ENCODE measurements around the gene LRRC72.
"Not testable (repeated sequence)": the region's sequence is repeated elsewhere in the genome, so short reads cannot be mapped to it uniquely, and the experiment has no call there.

The LRRC72 gene

DNA sequence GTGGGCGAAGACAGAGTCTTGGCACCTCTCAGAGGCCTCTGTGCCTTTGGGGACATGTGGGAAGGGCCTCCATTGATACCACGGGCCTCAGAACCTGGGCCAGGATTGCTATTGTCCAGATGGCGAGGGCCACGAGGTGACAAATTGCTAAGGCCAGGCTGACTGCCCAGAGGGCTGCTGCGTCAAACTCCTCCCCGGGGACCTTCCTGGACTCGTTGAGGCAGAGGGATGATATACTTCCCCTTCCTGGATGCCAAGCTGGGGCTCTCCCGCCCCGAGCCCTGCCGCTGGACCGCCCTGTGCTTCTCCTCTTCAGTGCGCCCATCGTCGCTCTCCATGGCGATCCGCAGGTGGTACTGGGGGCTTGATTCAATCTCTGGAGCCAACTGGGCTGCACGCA is 58.9 kb downstream of the LRRC72 start:
- DNase-seq, result no peak

GRCh38 chr7:16586081-16586874 is 59.7 kb downstream of the LRRC72 start:
- no peak for DNase-seq

DNA sequence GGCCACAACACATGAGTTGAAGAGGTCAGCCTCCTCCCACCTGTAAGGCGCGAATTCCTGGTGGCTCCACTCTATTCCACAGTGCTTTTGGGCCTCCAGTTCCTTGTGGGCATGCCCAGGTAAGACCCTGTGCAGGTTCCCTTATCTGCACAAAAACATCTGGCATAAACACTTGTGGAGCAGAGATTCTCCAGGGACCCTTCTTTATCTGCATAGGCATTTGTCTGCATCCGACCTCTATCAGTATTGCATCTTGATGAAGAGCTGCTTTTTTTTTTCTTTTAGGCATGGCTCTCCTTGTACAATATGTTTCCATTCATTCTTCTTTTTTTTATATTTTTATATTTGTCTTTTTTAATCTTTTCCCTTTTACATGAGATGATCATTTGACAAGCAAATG is 60.5 kb downstream of the LRRC72 start:
- DNase-seq, result no peak

DNA sequence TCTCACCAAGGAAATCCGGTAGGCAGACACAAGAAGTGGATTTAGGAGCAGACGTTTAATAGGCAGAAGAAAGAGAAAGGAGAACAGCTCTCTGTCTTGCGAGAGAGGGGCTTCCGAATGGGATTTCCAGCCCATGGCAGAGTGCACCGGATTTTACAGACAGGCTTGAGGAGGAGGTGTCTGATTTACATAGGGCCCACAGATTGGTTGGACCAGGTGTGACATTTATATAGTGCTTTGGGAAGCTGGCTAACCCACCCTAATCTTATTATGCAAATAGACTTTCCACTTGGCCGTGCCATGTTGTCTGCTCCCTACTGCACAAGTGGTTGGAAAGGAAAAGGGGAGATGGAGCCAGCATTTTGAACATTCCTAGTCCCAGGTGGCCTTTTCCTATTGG is 61.2 kb downstream of the LRRC72 start:
- DNase-seq, result peak; percentile 12

DNA sequence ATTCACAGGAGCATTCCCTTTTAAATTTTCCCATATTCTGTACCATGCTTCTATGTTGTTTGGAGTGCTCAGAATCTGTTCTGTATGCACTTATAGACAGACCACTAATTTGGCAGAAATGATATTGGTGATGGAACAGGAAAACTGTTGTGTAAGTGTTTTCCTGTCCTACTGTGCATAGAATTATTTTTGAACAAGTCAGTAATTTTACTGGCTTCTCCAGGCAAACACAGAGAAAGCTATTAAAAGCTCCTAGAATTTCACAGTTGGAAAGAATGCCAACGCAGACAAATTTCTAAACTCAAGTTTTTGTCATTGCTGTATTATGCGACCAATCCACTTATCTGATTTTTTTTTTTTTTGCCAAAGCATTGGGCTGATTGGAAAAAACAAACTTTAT is 63.3 kb downstream of the LRRC72 start:
- no peak for DNase-seq

GRCh38 chr7:16590424-16590823 is 63.8 kb downstream of the LRRC72 start:
- no peak for DNase-seq

DNA sequence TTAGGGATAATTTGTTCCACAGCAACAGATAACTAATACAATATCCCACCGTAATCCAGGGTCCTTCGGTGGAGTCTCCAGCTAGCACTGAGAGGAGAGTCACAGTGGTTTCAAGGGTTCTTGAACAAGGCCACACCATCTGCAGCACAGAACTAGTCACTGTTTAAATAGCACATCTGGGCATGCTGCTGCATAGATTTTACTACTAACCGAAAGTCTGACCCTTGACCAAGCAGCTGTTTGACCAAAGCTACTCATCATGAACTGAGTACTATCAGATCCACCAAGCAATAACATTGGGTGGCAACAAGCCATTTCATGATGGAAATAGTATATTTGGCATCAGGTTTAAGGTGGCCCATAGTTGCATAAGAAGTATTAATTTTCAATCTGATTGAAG is 65.8 kb downstream of the LRRC72 start:
- no peak for DNase-seq

DNA sequence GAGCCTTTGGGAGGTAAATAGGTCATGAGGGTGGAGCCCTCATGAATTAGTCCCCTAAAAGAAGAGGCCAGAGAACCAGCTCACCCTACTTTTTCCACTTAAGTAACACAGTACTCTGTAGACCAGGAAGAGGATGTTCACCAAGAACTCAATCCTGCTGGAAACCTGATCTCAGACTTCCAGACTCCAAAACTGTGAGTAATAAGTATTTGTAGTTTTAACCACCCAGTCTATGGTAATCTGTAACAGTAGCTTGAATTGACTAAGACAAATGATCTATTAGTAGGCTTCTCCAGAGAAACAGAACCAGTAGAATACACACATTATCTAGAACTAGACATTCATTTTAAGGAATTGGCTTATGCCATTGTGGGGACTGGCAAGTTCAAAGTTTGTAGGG is 67.4 kb downstream of the LRRC72 start:
- no peak for DNase-seq

DNA sequence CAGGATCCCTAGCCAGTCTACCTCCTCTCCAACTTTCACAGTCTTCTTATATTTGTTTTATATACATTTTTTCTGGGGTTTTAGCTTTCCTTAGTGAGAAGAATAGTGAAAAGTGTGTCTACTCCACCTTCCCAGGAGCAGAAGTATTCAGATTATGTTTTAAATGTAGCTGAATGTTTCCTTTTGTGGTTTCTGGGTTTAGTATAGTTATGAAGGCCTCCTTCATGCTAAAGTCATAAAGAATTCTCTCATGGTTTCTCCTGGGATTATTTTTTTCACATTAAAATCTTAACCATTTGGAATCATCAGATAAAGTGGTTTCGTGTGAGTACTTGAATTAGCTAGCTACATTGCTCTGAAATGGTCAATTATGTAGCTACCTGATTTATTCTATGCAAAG is 68.1 kb downstream of the LRRC72 start:
- no peak for DNase-seq

DNA sequence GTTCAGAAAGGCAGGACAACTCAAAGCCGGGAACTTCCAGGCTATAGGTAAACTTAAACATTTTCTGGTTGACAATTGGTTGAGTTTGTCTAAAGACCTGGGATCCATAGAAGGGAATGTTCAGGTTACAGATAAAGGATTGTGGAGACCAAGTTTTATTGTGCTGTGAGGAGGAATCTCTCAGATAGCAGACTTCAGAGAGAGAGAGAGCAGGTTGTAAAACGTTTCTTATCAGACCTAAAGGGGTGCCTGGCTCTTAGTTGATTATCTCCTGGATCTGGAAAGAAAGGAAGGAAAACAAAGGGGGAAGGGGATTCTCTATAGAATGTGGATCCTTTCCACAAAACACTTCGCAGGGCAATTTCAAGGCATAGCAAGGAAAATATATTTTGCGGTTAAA is 69.0 kb downstream of the LRRC72 start:
- DNase-seq, result not testable (repeated sequence)

GRCh38 chr7:16598015-16598414 is 71.4 kb downstream of the LRRC72 start:
- no peak for DNase-seq

DNA sequence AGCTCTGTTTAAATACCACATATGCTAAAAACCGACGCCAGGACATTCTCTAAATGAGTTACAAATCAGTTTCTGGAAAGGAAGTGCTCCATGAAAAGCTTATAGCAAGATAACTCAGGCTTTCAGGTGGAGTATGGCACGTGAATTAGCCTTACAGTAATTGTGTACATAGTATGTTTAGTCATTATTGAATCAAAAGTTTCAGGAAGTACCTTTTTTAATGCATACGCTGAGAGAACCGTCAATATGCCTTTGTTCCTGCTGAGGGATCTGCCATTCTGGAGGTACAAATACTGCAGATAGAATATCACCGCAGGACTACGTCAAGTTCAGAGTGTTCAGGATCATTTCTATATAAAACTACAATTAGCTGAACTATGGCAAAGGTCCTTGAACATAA is 73.2 kb downstream of the LRRC72 start:
- DNase-seq, result no peak

DNA sequence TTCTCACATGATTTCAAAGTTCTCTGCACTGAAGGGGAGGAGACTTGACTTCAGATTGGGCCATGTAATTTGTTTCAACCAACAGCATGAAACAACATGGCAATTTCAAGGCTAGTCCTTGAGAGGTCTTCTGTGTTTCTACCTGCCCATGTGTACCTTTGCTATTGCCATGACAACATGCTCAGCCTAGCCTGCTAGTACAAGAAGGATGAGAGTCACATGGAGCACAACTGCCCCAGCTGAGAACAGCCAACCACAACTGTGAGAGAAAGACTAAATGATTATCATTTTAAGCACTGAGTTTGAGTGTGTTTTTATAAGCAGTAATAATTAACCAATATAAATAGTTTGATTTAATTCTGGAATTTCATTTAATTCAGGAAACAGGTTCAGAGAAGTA is 77.0 kb downstream of the LRRC72 start:
- no peak for DNase-seq

- no peak for DNase-seq
Observed at GRCh38 chr7:16604054-16604453, 77.4 kb downstream of the LRRC72 start.

DNA sequence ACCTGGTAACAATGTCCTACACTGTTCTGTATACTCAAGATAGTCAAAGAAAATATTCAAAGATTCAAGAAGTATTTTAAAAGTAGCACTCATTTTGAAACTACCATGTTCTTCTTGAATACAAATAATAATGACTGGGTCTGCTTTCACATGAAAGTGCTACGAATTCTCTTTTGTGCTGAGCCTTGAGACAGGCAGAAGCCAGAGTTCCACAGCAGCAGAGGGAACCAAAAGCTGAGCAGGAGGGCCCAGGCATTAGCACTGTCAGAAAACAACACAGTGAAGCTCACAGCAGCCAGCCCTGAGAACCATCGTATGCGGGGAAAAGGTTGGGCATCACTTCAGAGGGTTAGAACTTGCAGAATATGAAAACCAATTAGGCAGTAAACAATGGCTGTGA is 80.1 kb downstream of the LRRC72 start:
- no peak for DNase-seq

- DNase-seq, result no peak
Observed at GRCh38 chr7:16609842-16610450, 83.3 kb downstream of the LRRC72 start.

DNA sequence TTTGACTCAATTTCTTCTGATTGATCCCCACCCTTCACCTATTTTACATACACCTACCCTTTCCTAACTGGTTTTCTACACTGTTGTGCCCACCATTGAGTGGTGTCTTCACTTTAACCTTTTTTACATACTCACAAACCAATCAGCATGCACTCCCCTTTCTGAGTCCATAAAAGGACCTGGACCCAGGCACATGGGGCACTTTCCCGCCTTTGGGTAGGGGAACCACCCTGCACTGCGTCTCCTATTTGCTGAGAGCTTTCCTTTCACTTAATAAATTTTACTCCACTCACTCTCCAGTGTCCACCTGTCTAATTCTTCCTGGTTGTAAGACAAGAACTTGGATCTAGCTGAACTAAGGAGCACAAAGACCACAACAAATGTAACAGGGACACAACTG is 85.1 kb downstream of the LRRC72 start:
- DNase-seq, result no peak

- no peak for DNase-seq
Observed at GRCh38 chr7:16615228-16615627, 88.6 kb downstream of the LRRC72 start.

DNA sequence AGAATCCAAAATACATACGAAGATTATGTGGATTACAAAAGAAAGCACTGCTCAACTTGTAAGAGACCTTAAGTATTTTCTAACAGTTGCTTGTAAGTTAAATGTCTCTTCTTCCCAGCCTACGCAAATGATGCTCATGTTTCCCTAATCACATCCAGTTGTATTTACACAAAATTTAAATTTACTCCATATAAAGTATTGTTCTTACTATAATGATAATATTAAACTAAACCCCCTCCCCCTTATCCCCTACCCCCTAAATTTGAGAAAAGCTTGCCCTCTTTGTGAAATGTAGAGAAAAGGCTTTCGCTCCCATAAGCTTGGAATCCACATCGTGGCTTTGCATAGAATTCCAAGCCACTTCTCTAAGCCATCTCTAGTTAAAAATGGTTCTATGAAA is 89.5 kb downstream of the LRRC72 start:
- DNase-seq, result no peak

DNA sequence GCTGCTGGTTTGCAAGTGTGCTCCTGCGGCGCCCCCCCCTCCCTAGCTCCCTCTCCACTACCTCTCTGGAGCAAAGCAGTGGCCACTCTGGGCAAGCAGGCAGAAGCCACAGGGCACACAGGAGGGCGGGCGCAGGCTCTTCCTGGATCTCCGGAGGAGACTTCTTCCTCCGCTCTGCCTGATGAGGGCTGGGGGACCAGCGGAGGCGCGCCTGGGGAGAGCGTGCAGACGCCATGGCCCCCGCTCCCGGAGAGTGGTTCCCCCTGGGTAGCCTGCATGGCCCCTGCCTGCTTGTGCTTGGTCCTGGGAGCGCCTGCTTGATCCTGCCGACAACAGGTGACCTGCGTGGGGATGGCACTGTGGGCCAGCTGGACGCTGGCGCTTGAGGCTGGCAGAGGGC is 89.9 kb downstream of the LRRC72 start:
- no peak for DNase-seq

DNA sequence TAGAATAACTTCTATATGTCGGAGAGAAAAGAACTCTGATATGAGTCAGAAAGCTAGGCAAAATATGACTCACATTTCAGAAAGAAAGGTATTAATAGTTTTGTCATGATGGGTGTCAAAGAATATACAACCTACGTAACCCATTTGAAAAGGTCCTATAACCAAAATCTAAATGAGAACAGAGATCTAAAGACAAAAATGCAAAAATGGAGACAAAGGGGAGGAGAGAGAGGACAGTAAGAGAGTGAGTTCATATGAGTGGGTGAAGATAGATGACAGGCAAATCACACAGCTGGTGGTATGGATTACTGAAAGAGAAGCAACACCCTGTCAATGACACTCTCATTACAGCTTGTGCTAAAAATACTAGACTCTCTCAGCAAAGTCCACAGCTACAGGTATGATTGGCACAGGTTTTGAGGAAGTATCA is 93.4 kb downstream of the LRRC72 start:
- no peak for DNase-seq

DNA sequence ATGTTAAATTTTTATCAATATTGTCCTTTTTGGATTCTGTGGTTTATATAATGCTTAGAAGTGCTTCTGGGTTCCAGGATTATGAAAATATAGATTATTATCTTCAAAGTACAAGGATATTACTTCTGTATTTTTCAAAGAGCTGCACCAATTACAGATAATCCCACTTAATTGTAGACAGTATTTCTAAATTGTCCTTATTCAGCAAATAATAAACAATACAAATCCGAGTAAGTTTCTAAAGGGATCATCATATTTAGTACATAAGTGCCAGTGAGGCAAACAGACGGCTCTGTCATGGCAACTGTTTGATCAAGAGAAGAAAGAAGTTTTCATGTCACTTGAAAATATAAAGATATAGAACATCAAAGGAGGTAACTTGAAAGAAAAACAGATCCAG is 99.8 kb downstream of the LRRC72 start:
- no peak for DNase-seq

- DNase-seq, result no peak
Observed at GRCh38 chr7:16627236-16627635, 100.6 kb downstream of the LRRC72 start.

- DNase-seq, result no peak
Observed at GRCh38 chr7:16630654-16631053, 104.0 kb downstream of the LRRC72 start.

Data from DMS79 (cell line).